HepG2 (cell line): ENCODE measurements around the gene DNPEP. TPM values are rescaled to one million over a fixed set of nuclear protein-coding genes. Genes with fewer than 3 reads are reported as not detected.
A peak's percentile ranks its signal among the peaks of the same experiment; 100 is the strongest.

Source experiments
- ATM ChIP-seq: fragments of 450-650 bp; IDR thresholded peaks from 2 replicates; pipeline ENCODE4 v1.7.1; 2017; ENCODE audit warnings: mild to moderate bottlenecking, borderline replicate concordance
- DMAP1 ChIP-seq: IDR thresholded peaks from 2 replicates; pipeline ENCODE4 v1.6.1; 2016
- EEA1 ChIP-seq: sonication (generic); formaldehyde crosslinking; IDR thresholded peaks from 2 replicates; pipeline ENCODE4 v1.5.1; 2020; ENCODE audit warnings: mild to moderate bottlenecking, missing genetic modification reagents, borderline replicate concordance
- FOXO1 ChIP-seq: sonication (generic); formaldehyde crosslinking; IDR thresholded peaks from 2 replicates; pipeline ENCODE4 v1.4.0; 2020; ENCODE audit warnings: missing genetic modification reagents
- KDM4B ChIP-seq: sonication (generic); formaldehyde crosslinking; IDR thresholded peaks from 2 replicates; pipeline ENCODE4 v1.4.0; 2020; ENCODE audit warnings: missing genetic modification reagents
- MEIS2 ChIP-seq: sonication (generic); formaldehyde crosslinking; IDR thresholded peaks from 2 replicates; pipeline ENCODE4 v1.9.0; 2021; ENCODE audit warnings: mild to moderate bottlenecking, missing genetic modification reagents
- PAXIP1 ChIP-seq: sonication (generic); formaldehyde crosslinking; conservative IDR thresholded peaks from 2 replicates; pipeline ENCODE4 v1.4.0; 2020; ENCODE audit warnings: mild to moderate bottlenecking, missing genetic modification reagents, moderate library complexity
- REXO4 ChIP-seq: sonication (generic); formaldehyde crosslinking; IDR thresholded peaks from 2 replicates; pipeline ENCODE4 v1.8.0; 2022; ENCODE audit warnings: missing genetic modification reagents, mild to moderate bottlenecking, borderline replicate concordance
- SKI ChIP-seq: fragments of 450-650 bp; IDR thresholded peaks from one replicate; pipeline ENCODE4 v1.6.1; 2018; ENCODE audit warnings: mild to moderate bottlenecking; ENCODE audit not compliant: partially characterized antibody
- SMARCE1 ChIP-seq: fragments of 450-650 bp; IDR thresholded peaks from 2 replicates; pipeline ENCODE4 v1.6.1; 2017; ENCODE audit warnings: borderline replicate concordance
- TSC22D2 ChIP-seq: sonication (generic); formaldehyde crosslinking; IDR thresholded peaks from 2 replicates; pipeline ENCODE4 v1.5.1; 2020; ENCODE audit warnings: missing genetic modification reagents, mild to moderate bottlenecking, borderline replicate concordance
- ZBTB42 ChIP-seq: sonication (generic); formaldehyde crosslinking; IDR thresholded peaks from 2 replicates; pipeline ENCODE4 v1.5.0; 2020; ENCODE audit warnings: mild to moderate bottlenecking, missing genetic modification reagents
- ZNF10 ChIP-seq: sonication (generic); formaldehyde crosslinking; IDR thresholded peaks from 2 replicates; pipeline ENCODE4 v1.4.0; 2020; ENCODE audit warnings: mild to moderate bottlenecking, low read depth, missing genetic modification reagents, borderline replicate concordance
- ZNF101 ChIP-seq: sonication (generic); formaldehyde crosslinking; IDR thresholded peaks from 2 replicates; pipeline ENCODE4 v1.4.0; 2020; ENCODE audit warnings: mild to moderate bottlenecking, low read depth, missing genetic modification reagents, borderline replicate concordance
- ZNF121 ChIP-seq: sonication (generic); formaldehyde crosslinking; IDR thresholded peaks from 2 replicates; pipeline ENCODE4 v1.5.0; 2020; ENCODE audit warnings: mild to moderate bottlenecking, missing genetic modification reagents
- ZNF18 ChIP-seq: sonication (generic); formaldehyde crosslinking; IDR thresholded peaks from 2 replicates; pipeline ENCODE4 v1.8.0; 2022; ENCODE audit warnings: mild to moderate bottlenecking, missing genetic modification reagents; ENCODE audit not compliant: insufficient replicate concordance
- ZNF275 ChIP-seq: sonication (generic); formaldehyde crosslinking; IDR thresholded peaks from 2 replicates; pipeline ENCODE4 v1.8.0; 2022; ENCODE audit warnings: missing genetic modification reagents, mild to moderate bottlenecking, inconsistent platforms, borderline replicate concordance
- ZNF34 ChIP-seq: sonication (generic); formaldehyde crosslinking; IDR thresholded peaks from 2 replicates; pipeline ENCODE4 v1.4.0; 2020; ENCODE audit warnings: mild to moderate bottlenecking, missing genetic modification reagents, borderline replicate concordance
- ZNF784 ChIP-seq: sonication (generic); formaldehyde crosslinking; IDR thresholded peaks from 2 replicates; pipeline ENCODE4 v1.5.1; 2020; ENCODE audit warnings: missing genetic modification reagents, mild to moderate bottlenecking, borderline replicate concordance
- ZSCAN21 ChIP-seq: sonication (generic); formaldehyde crosslinking; IDR thresholded peaks from 2 replicates; pipeline ENCODE4 v1.8.0; 2022; ENCODE audit warnings: mild to moderate bottlenecking, missing genetic modification reagents, moderate library complexity, borderline replicate concordance
- polyA plus RNA-seq, 8 experiments: library from polyadenylated mRNA; depleted of rRNA in 3 of 8; stranded (reverse) in 7 of 8; unstranded in 1 of 8; fragments of >200 nt; fragmentation: Illumina TruSeq in 4 of 8; extraction: Trizol in 4 of 8; gene quantifications; 2 replicates each; pipeline versions ENCODE4 v1.2.1 to v1.2.3, GENCODE V29; 2011 to 2016; ENCODE audit warnings: low read depth in 4 of 8, missing spikeins in 1 of 8, mixed read lengths in 1 of 8; ENCODE audit not compliant: insufficient read depth in 1 of 8
- total RNA-seq, 5 experiments: library from RNA; depleted of rRNA; stranded (reverse); fragments of >200 nt; fragmentation: Illumina TruSeq; extraction: Trizol; gene quantifications; 2 replicates each; pipeline ENCODE4 v1.2.3, GENCODE V29; 2016; ENCODE audit warnings: low read depth in 1 of 5

Gene DNPEP
- total and polyA plus RNA-seq, 2 of the 13 experiments (the other 11 are each of a cell fraction or from before 2014, with no cell fraction given): 104 to 109 TPM

GRCh38 chr2:219387306-219388120 is at the start of gene DNPEP (continued):
- TF ChIP-seq ZNF275 (CRISPR knock-in tag) (0 out of 2 replicates have a peak, but pooled peaks have one; percentile 48), ZNF101 (no peak), ZNF784 (peak; percentile 90), FOXO1 (CRISPR knock-in tag) (peak; percentile 23; the same call in 1 of the 2 replicates), ATM (no peak), ZSCAN21 (CRISPR knock-in tag) (no peak), DMAP1 (peak; percentile 83), MEIS2 (CRISPR knock-in tag) (peak; percentile 67; the same call in 1 of the 2 replicates), ZNF10 (no peak), REXO4 (CRISPR knock-in tag) (no peak), ZNF34 (peak; percentile 69; the same call in 1 of the 2 replicates), EEA1 (CRISPR knock-in tag) (peak; percentile 84; the same call in 1 of the 2 replicates), TSC22D2 (CRISPR knock-in tag) (no peak), PAXIP1 (CRISPR knock-in tag) (peak; percentile 67), ZNF121 (peak; percentile 33; the same call in 1 of the 2 replicates), SMARCE1 (no peak), KDM4B (peak; percentile 73; the same call in 1 of the 2 replicates), ZNF18 (peak; percentile 56), ZBTB42 (peak; percentile 78; the same call in 1 of the 2 replicates), SKI (no peak)
